Lung microvascular endothelial cell (primary cell): ENCODE measurements around the gene SGCA. TPM values are rescaled to one million over a fixed set of nuclear protein-coding genes. Genes with fewer than 3 reads are reported as not detected.

Source experiments
- DNase-seq, 2 donors: peaks; one replicate each; pipeline versions ENCODE4 v3.0.0 to v3.0.0-alpha.2; 2010; ENCODE audit warnings: low read depth in 2 of 2
- total RNA-seq: library from RNA; depleted of rRNA; stranded (reverse); fragments of >200 nt; gene quantifications from 2 replicates; pipeline ENCODE4 v1.2.1, GENCODE V29; 2014

SGCA gene
- total RNA-seq, 1 donor from 2014 or later = not detected

DNA sequence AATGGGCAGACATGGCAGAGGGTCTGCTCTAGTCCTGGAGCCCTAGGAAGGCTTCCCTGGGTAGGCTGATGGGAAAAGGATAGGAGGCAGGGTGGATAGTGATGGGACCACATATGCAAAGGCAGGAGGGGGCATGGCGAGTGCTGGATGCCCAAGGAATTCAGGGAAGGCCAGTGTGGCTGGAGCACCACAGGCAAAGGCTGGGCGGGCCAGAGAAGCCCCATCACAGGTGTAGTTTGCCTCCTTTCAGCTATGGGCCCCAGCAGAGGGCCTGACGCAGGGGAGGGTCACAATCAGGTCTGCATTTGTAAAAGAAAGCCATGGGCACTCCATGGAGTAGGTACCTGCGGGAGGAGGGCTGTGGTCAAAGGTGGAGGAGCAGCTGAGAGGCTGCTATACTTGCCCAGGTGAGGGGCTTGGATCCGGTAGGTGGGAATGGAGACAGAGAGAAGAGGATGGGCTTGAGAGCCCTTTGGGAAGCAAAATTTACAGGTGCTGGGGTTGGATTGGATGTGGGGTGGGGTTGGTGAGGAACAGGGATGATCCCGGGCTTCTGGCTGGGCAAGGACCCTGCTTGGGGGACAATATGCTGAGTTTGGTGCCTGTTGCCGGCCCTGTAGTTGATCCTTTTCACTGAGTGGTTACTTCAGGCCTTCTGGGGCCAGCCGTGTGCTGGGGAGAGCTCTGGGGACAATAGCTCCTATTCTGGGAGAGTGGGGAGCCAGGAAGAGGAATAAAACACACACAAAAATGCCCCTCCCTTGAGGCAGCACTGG is 42.2 kb downstream of the SGCA start:
- no peak for DNase-seq

DNA sequence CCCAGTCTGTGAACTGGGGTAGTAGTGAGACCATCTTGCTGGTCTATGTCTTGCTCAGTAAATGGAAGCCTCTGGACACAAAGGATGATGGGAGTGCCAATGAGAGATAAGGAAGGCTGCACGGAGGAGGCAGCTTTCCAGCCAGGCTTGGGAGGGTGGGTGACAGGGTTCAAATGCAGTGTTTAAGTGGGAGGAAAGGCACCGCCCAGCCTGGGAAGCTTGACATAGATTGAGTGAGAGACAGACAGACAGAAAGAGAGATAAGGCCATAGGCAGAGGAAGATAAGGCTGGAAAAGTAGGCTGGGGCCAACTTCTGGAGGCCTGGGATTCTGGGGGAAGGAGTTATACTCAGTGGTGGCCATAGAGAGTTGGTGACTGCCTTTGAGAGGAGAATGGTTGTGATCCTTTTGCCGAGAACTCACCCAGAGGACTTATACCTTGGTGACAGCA is 42.8 kb downstream of the SGCA start:
- DNase-seq = no peak

DNA sequence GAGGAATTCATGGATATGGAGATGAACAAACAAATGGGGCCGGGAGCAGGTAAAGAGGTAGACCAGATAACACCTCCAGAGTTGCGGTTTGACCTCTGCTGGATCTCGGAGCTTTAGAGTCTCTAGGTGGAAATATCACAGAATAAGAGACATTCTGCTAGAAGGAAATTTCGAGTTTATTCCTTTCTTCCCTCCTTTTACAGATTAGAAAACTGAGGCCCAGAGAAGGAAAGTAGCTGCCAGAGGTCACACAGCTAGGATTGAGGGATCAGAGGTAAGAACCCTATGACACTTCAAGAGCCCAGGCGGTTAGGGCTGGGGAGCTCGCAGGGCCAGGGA is 43.3 kb downstream of the SGCA start:
- DNase-seq = no peak

DNA sequence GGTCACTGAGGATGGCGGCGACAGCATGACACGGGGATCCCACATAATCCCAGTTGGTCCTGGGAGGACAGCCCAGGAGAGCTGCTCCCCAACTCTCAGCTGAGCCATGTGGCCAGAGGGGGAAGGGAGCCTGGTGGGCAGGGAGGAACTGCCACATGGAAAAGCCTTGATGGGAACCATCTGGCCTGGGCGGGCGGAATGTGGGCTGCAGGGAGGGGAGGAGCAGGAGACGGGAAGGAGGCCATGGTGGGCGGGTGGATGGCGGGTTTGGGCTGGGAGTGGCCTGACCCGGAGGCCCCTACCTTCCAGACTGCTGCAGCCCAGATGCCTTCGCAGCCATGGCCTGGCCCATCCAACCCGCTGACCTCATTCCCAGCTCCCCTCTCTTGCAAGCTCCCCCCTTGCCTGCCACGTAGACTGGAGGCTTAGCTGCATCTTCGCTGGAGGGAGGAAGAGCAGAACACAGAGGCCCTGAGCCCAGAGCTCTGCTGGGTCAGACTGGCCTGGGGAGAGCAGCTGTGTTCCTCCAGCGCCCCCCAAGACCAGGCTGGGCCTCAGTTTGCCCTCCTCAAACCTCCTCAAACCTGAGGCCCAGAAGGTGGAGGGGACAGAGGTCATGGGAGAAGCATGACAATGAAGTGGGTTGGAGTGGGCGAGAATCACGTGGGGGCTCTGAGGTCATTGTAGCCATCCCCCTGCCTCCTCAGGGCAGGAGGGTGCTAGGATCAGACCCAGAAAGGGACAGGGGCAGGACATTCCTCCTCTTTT is 43.9 kb downstream of the SGCA start:
- no peak for DNase-seq

DNA sequence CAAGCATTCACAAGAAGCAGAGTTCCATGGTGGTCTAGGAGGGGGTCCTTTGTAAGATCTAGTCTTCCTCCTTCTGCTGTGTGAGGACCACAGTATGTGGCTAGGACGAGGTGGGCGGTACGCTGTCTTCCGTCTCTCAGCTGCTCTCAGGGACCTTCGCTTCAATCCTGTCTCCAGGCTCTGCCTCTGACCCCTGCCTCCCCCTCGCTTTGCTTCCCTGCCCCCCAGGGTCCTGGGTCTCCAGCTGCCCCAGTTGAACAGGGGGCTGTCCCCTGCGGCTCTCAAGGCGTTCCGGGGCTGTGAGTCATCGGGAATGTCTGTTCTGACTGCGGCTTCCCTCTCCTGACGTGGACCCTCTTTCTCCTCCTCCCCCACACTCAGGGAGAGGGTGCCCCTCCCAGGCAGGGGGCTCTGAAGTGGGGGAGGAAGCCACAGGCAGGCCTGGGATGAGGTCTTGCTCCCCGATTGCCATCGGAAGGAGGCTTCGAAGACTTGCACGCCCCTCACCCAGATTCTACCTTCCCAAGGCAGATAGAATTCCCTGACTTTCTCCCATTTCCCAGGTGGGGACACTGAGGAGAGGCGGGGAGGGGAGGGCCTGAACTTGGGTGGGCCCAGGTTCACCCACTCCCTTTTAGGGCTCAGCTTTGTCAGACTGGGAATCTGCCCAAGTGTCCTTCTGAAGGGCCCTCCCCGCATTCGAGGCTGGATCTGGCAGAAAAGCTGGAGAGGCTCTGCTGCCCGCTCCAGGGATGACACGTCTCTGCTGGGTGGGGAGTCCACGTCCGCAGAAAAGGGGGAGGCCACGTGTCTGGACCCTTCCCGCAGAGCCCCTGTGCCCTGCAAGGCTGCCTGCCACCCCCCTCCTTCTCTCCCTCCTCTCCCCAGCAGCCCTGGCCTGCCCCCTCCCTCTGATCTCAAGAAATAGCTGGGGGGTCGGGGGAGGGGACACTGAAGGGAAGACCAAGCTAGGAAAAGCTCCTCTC is 44.7 kb downstream of the SGCA start:
- peak in 1 of 2 donors; percentile 63 for DNase-seq

DNA sequence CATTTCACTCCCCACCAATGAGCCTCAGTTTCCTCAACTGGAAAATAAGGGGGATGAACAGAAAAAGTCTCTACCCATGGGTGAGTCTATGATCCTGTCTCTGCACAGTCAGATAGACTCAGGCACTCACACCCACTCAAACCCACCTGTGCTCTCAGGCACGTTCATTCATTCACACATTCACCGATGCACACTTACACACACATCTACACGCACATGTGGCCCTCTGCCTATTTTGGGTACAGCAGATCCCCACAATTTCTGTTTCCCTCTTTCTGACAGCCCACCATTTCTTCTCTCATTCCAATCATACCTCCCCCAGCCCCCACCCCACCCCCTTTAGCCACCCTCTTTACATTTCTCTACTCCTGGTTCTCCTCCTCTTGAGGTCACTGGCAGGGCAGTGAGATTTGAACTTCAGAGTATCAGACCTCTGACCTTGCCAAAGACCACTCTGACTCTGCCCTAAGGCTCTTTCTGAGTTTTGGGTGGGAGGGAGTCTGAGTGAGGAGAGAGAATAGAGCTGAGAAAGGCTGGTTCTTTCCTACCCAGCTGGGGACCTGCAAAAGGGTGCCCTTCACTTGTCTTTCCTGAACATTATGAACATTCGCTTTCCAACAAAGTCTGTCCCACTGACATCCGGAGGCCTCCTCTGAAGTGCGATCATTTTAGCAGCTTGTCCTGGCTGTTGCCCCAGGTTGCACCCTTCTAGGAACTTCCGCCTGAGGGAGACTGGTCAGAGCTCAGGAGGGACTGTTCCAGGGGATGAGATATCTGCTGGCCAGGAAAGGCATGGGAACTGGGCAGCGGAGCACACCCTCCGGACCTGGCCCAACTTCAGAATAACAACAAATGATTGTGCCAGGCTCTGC is 45.7 kb downstream of the SGCA start:
- peak in 1 of 2 donors; percentile 15 for DNase-seq

DNA sequence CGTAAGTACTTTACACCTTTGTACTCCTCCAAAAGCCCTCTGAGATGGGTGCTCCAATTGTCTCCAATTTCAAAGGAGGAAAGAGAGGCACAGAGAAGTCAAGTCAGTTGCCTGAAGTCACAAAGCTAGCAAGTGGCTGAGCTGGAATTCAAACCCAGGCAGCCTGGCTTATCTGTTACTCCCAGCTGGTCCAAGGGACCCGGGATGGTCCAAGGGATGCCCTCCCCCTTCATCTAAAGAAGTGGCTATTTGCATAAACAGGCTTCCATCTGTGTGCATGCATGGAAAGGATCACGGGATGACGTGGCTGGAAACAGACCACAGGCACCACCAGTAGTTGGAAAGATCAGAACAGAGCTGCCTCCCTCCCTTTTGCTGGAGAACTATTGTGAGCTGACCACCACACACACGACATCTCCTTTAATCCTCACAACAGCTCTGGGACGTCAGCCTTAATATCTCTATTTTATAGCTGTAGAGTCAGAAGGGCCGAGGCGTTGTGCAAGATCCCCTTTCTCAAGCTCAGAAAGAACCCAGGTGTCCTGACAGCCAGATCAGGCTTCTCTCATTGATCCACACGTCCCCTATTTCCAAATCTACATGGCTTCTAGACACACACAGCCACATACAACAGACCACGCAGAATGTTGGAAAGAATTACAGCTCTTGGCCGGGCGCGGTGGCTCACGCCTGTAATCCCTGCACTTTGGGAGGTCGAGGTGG is 46.5 kb downstream of the SGCA start:
- no peak for DNase-seq

DNA sequence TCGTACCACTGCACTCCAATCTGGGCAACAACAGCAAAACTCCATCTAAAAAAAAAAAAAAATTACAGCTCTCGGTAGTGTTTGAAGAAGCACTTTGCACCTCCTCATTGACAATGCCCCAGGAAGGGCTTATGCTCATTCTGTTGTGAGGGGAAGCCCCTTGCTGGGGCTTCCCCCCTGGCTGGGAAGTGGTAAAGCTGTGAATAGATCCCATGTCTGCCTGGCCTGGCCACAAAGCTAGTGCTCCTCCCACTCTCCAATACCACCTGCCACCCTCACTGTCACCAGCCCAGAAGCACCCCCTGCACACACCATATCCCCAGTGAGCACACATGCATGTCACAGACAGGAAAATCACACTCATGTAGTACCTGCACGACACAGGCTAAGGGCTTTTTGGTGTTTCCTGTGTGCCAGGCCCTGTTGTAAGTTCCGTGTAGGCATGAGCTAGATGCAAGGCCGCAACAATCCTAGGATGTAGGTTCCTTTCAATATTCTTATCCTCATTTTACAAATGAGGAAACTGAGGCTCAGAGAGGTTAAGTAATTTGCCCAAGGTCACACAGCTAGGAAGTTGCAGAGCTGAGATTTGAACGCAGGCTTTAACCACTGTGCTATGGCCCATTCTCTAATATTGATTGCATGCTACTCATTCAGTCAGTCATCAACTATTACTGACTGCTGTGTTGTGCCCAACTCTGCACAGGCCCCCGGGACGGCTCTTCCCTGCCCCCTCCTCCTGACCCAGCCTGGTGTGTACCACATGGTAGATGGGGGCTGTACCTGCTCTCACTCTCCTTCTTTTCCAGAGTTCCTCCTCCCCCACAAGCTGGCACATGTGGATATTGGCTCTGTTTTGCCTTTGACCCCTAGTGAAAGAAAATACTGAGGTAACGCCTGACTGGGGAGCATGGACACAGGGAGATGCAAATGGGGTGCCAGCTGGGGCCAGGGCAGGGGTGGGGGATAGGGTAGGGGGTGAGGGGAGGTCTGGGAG is 47.5 kb downstream of the SGCA start:
- DNase-seq = no peak

DNA sequence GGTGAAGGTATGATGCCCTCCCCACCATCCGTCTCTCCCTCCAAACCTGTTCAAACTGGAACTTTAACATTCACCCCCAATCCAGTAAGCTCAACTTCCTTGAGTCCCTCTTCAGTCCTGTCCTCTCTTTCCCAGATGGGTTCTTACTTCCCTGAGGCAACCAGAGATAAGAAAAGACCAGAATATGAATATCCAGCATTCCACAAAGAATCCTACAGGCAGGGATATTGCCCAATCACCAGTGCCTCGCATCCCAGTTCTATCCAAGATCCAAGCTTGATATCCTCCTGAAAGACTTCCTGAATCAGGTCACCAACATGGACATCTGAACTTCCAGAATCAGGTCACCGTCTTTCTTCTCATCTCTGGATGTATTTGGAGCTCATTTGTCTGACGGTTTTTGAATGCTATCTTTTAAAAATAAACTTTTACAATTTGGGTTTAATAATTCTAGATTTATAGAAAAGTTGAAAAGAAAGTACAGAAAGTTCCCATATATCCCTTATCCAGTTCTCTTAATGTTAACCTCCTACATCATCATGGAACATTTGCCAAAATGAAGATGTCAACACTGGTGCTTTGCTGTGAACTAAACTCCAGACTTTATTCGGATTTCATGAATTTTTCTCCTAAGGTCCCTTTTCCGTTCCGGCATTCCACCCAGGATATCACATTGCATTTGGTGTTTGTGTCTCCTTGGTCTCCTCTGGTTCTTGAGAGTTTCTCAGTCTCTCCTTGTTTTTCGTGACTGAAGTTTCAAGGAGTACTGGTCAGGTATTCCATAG is 49.4 kb downstream of the SGCA start:
- DNase-seq = no peak

DNA sequence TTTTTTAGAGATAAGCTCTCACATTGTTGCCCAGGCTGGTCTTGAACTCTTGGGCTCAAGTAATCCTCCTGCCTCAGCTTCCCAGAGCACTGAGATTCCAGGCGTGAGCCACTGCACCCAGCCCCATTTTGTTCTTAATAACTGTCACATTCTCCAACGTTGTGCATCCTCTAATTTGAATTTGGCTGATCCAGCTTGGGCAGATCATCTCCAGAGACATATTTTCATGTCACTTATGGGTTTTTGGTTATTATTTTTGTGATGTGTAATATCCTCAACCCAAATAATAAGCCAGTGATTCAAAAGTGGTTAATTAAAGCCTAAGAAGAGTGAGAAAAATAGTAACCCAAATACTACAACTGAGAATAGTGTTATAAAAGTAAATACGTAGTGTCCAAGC is 51.8 kb downstream of the SGCA start:
- DNase-seq = no peak

DNA sequence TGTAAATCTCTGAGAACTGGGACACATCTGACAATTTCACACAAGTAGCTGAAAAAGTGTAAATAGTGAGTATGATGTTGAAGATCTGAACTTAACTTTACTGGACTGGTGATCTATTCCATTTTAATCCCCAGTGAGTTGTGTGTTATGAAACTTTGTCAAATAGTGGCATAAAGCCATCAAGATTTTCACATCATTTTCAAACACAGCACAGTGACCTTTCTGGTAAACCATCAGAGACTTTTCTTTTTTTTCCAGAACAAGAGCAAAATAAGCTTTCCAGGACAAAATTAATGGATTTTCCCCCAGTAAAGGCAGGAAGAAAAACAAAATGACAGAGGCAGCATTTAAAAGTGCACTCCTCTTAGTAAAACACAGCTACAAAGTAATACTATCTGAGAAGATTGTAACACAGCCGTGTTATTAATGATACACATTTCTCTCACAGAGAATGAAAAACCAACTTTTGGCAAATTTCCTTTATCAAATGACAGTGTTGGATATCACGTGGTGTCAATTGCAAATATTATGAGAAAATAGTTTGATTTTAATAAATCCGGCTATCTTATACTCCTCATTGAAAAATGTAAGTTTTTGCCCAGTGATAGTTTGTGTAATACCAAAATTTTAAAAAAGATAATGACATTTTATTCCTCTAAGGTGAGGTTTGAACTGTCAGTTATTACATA is 52.4 kb downstream of the SGCA start:
- no peak for DNase-seq

DNA sequence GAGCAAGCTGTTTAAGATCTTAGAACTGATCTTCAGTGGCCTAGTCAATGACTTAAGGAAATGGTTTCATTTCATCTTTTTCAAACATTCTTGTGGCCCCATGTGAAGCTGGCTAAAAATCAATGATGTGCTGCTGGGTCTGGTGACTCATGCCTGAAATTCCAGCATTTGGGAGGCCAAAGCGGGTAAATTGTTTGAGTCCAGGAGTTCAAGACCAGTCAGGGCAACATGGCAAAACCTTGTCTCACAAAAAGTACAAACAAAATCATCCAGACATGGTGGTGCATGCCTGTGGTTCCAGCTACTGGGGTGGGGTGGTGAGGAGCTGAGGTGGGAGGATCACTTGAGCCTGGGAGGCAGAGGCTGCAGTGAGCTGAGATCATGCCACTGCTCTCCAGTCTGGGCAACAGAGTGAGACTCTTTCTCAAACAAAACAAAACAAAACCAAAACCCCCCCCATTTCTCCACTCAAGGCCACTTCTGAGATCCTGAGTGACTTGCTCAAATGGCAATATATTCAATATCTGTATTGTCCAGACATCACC is 53.0 kb downstream of the SGCA start:
- DNase-seq = no peak

DNA sequence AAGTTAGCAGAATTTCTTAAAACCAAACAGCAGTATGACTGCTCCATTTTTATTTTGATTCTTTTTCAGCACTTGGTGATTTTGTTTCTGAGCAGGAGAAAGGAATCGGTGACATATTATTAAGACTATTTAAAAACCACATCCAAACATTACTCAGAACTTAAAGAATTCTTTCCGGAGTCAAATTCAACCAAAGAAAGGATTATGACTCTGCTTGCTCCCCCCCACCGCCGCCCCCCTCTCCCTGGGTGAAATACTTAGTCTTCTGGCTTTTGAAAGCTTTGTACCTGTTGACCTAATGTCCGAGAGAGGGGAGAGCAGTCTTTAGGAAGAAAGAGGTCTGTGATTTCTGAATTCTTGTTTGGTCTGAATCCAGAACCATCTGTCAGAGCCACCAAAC is 53.5 kb downstream of the SGCA start:
- DNase-seq = no peak

DNA sequence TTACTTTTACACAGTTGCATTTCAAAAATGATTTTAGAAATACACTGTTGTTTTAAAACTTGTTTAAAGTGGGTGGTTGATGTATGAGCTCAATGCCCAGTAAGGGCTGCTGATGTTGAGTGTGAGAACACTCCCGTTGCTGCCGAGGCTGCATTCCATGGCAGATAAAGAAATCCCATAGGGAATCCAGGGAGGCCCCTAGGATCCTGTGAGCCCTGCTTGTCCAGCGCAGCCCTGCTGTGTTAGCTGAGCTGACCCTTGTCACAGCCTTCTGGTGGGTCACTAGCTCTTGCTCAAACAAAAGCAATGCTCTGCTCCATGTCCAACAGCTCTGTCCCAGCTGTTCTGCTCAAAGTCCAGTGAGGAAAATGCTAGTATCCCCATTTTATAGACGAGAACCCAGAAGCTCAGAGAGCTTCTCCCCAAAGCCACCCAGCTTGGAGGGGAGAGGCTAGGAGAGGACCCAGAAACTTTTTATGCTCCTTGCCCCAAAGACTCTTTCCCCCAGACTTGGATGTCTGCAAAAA is 54.2 kb downstream of the SGCA start:
- no peak for DNase-seq

DNA sequence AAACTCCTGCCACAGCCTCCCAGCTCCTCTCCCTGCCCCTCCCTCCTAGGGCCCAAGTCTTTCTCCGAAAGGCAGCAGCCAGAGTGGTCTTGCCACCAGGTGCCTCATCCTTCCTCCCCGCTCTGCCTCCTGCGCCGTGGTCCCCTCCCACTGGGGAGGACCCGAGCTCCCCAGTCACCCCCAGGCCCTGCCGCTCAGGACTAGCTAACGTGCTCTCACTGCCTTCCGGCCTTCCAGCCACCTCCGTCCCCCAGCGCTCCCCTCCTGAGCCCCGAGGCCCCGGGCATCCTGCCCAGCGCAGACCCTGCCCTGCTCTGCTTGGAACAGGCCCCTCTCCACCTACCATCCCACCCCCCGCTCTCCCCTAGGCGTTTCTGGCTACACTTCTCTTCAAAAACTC is 55.0 kb downstream of the SGCA start:
- no peak for DNase-seq

DNA sequence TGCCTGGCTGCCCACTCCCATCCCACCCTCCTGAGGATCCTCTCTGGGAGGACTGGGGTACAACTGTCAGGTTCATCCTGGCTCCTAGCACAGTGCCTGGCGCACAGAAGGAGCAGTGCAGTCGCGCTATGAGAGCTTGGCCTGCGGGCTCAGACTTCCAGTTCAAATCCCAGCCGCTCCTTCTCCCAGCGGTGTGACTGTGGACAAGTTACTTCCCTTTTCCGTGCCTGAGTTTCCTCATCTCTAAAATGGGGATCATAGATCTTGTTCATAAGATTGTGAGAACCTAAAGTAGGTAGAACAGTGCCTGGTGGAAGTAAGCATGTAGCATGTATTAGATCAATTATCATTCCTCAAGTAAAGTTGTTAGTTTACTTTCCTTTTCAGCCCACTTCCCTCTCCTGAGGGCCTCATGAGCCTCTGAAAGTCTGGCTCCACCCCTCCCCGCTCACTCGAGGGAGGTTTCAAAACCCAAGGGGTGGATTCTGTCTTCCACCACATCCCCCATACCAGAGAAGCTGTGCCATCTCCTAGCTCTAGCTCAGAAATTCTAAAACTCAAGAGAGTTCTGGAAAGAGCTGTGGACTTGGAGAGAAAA is 55.6 kb downstream of the SGCA start:
- DNase-seq = no peak
